ENCODE results near the gene RAB7A. TPM values are rescaled to one million over a fixed set of nuclear protein-coding genes. Genes with fewer than 3 reads are reported as not detected.

The RAB7A gene
- total RNA-seq, 1 donor from 2014 or later: 122 TPM

DNA sequence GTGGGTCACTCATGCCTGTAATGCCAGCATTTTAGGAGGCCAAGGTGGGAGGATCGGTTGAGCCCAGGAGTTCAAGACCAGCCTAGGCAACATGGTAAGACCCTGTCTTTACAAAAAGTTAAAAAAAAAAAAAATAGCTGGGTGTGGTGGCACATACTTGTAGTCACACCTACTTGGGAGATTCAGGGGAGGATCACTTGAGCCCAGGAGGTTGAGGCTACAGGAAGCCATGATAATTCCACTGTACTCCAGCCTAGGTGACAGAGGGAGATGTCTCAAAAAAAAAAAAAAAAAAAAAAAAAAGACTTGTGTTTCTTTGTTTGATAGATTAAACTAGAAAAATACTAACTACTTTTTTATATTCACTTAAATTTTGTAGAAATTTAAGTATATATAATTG, 14.6 kb downstream of the RAB7A start:
- no peaks in the 10 kb centered on the region for H3K9me3 ChIP-seq
- no peak overlapping the region for H3K4me3 ChIP-seq
- no peak for DNase-seq (ENCODE audit: extremely low spot score in 2 of 2)
- intact Hi-C loops (cut with DNase I): no loop called here
- H3K4me1 ChIP-seq: peaks cover 12% of the 10 kb centered on the region
- H3K27ac ChIP-seq: no peak overlapping the region
- TF ChIP-seq, protein P1, sequence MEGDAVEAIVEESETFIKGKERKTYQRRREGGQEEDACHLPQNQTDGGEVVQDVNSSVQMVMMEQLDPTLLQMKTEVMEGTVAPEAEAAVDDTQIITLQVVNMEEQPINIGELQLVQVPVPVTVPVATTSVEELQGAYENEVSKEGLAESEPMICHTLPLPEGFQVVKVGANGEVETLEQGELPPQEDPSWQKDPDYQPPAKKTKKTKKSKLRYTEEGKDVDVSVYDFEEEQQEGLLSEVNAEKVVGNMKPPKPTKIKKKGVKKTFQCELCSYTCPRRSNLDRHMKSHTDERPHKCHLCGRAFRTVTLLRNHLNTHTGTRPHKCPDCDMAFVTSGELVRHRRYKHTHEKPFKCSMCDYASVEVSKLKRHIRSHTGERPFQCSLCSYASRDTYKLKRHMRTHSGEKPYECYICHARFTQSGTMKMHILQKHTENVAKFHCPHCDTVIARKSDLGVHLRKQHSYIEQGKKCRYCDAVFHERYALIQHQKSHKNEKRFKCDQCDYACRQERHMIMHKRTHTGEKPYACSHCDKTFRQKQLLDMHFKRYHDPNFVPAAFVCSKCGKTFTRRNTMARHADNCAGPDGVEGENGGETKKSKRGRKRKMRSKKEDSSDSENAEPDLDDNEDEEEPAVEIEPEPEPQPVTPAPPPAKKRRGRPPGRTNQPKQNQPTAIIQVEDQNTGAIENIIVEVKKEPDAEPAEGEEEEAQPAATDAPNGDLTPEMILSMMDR (IDR thresholded peaks at IDR 0.05): no peak
- TF ChIP-seq POLR2A (IDR thresholded peaks at IDR 0.05): no peak
- no peak for TF ChIP-seq POLR2AphosphoS5 (IDR thresholded peaks at IDR 0.05; ENCODE audit: insufficient read depth in 1 of 2, low read depth in 1 of 2)
- no peaks in the 10 kb centered on the region for H3K27me3 ChIP-seq
- peaks cover 0 to 19% of the 10 kb centered on the region in 2 donors for H3K36me3 ChIP-seq

DNA sequence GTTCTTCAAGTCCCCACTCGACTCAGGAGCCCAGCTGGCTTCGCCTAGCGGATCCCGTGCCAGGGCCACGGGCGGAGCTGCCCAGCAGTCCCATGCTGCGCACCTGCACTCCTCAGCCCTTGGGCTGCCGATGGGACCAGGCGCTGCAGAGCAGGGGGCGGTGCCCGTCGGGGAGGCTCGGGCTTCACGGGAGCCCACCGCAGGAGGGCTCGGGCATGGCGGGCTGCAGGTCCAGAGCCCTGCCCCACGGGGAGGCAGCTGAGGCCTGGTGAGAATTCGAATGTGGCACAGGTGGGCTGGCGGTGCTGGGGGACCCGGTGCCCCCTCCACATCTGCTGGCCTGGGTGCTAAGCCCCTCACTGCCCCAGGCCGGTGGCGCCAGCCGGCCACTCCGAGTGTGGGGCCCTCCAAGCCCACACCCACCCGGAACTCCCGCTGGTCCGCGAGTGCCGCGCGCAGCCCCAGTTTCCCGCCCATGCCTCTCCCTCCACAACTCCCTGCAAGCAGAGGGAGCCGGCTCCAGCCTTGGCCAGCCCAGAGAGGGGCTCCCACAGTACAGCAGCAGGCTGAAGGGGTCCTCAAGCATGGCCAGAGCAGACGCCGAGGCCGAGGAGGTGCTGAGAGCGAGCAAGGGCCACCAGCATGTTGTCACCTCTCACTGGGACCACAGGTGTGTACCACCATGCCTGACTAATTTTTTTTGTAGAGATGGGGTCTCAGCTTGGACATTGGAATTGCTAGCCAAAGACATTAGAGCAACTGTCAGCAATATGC, 17.0 kb downstream of the RAB7A start:
- peaks cover 6% of the 10 kb centered on the region for H3K4me1 ChIP-seq
- no peaks in the 10 kb centered on the region for H3K9me3 ChIP-seq
- no peak for TF ChIP-seq POLR2AphosphoS5 (IDR thresholded peaks at IDR 0.05; ENCODE audit: insufficient read depth in 1 of 2, low read depth in 1 of 2)
- TF ChIP-seq, protein P1 (IDR thresholded peaks at IDR 0.05): no peak
- no peak for TF ChIP-seq POLR2A (IDR thresholded peaks at IDR 0.05)
- no peak overlapping the region for H3K27ac ChIP-seq
- DNase-seq (ENCODE audit: extremely low spot score in 2 of 2): no peak
- H3K4me3 ChIP-seq: no peak overlapping the region
- intact Hi-C loops (cut with DNase I): no loop called here
- H3K36me3 ChIP-seq: peaks cover 0 to 19% of the 10 kb centered on the region in 2 donors
- no peaks in the 10 kb centered on the region for H3K27me3 ChIP-seq

DNA sequence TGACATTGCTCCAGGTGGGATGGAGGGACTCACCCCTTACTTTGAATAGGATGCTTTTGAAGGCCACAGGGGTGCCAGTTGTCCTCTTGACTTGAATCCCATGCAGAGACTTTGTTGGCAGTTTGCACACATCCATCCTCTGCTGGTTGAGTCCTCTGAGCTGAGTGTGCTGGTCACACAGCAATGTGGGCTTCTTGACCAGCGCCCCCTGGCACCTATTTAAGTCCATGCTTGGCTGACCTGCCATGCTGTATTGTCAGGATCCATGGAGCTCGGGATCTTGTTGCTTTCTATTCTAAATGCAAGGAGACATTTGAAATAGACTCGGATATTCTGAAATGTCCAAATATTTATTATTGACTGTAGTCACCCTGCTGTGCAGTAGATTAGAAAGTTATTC, 19.8 kb downstream of the RAB7A start:
- no peak for DNase-seq (ENCODE audit: extremely low spot score in 2 of 2)
- no peak overlapping the region for H3K27ac ChIP-seq
- no peak overlapping the region for H3K4me3 ChIP-seq
- H3K27me3 ChIP-seq: no peaks in the 10 kb centered on the region
- intact Hi-C loops (cut with DNase I): no loop called here
- peaks cover 25% of the 10 kb centered on the region for H3K4me1 ChIP-seq
- TF ChIP-seq, protein P1 (IDR thresholded peaks at IDR 0.05): no peak
- TF ChIP-seq POLR2A (IDR thresholded peaks at IDR 0.05) (no peak), POLR2AphosphoS5 (IDR thresholded peaks at IDR 0.05; ENCODE audit: insufficient read depth in 1 of 2, low read depth in 1 of 2) (no peak)
- no peaks in the 10 kb centered on the region for H3K9me3 ChIP-seq
- peaks cover 0 to 19% of the 10 kb centered on the region in 2 donors for H3K36me3 ChIP-seq

DNA sequence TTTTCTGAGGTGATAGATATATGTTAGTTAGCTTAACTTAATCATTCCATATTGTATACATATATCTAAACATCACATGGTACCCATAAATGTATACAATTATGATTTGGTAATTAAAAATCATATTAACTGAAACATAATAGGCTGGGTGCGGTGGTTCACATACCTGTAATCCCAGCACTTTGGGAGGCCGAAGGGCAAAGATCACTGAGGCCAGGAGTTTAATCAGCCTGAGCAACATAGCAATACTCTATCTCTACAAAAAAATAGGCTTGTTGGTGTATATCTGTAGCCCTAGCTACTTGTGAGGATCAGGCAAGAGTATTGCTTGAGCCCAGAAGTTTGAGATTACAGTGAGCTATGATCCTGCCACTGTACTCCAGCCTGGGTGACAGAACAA, 20.9 kb downstream of the RAB7A start:
- peaks cover 30% of the 10 kb centered on the region for H3K4me1 ChIP-seq
- intact Hi-C loops (cut with DNase I): no loop called here
- H3K36me3 ChIP-seq: peaks cover 0 to 19% of the 10 kb centered on the region in 2 donors
- TF ChIP-seq POLR2AphosphoS5 (IDR thresholded peaks at IDR 0.05; ENCODE audit: insufficient read depth in 1 of 2, low read depth in 1 of 2): no peak
- TF ChIP-seq, protein P1 (IDR thresholded peaks at IDR 0.05): no peak
- no peak for TF ChIP-seq POLR2A (IDR thresholded peaks at IDR 0.05)
- H3K9me3 ChIP-seq: no peaks in the 10 kb centered on the region
- no peaks in the 10 kb centered on the region for H3K27me3 ChIP-seq
- no peak for DNase-seq (ENCODE audit: extremely low spot score in 2 of 2)
- H3K27ac ChIP-seq: no peak overlapping the region
- no peak overlapping the region for H3K4me3 ChIP-seq

DNA sequence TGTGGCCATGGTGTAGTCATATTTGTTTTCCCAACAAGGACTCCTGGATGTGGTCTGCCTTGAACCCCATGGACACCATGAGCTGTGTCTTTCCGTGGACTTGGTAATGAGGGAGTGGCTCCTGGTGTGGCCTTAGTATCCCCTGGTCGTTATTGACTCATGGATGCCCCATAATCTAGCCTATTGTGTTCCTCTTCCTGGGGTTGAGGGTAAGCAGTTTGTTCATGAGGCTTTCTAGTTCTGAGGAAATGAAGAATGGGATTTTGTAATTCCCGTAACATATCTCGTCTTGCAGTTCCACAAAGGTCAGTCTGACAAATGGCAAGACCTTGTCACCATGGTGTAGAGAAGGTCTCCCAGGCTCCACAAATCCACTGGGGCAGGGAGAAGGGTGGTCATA, 22.6 kb downstream of the RAB7A start:
- no peak overlapping the region for H3K4me3 ChIP-seq
- peaks cover 37% of the 10 kb centered on the region for H3K4me1 ChIP-seq
- no peak for DNase-seq (ENCODE audit: extremely low spot score in 2 of 2)
- intact Hi-C loops (cut with DNase I): no loop called here
- no peaks in the 10 kb centered on the region for H3K27me3 ChIP-seq
- no peaks in the 10 kb centered on the region for H3K9me3 ChIP-seq
- peaks cover 0 to 5% of the 10 kb centered on the region in 2 donors for H3K36me3 ChIP-seq
- H3K27ac ChIP-seq: no peak overlapping the region
- no peak for TF ChIP-seq POLR2AphosphoS5 (IDR thresholded peaks at IDR 0.05; ENCODE audit: insufficient read depth in 1 of 2, low read depth in 1 of 2)
- TF ChIP-seq, protein P1 (IDR thresholded peaks at IDR 0.05): no peak
- TF ChIP-seq POLR2A (IDR thresholded peaks at IDR 0.05): no peak
